ENCODE results near the gene COMTD1.

Gene COMTD1

DNA sequence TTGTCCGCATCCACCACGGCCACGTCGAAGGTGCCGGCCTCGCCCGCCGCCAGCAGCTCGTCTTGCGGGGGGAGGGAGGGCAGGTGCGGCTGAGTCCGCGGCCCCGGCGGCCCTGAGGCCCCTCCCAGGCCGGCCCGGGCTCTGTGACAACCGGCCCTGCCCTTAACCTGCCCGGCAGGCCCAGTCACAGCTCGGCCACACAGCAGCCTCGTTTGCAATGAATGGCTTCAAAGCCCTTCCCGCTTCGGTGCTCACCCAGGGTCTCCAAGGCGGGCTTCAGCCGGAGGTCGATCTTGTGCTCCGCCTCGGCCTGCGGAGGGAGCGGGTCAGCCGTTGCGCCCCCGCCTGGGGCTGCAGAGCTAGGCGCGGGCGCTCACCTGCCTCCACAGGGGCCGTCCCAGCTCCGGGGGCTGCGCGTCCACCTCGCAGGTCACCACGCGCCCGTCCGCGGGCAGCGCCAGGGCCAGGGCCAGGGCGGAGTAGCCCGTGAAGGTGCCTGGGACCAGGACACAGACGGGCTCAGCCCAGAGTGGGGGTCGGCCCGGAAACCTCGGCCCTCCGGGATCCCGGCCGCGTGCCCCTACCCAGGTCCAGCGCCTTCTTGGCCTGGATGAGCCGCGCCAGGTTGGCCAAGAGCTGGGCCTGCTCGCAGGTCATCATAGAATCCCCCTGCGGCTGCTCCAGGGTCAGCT, 928 bp downstream of the COMTD1 start:
- Histone ChIP-seq H3K36me3 (peaks cover 35% of the 10 kb centered on the region), H3K4me3 (ENCODE audit: low read depth, low read length) (peak overlapping the region; percentile 73), H3K27me3 (no peaks in the 10 kb centered on the region), H3K9me3 (no peaks in the 10 kb centered on the region), H3K4me1 (peaks cover 12% of the 10 kb centered on the region)
- TF ChIP-seq, protein P1, sequence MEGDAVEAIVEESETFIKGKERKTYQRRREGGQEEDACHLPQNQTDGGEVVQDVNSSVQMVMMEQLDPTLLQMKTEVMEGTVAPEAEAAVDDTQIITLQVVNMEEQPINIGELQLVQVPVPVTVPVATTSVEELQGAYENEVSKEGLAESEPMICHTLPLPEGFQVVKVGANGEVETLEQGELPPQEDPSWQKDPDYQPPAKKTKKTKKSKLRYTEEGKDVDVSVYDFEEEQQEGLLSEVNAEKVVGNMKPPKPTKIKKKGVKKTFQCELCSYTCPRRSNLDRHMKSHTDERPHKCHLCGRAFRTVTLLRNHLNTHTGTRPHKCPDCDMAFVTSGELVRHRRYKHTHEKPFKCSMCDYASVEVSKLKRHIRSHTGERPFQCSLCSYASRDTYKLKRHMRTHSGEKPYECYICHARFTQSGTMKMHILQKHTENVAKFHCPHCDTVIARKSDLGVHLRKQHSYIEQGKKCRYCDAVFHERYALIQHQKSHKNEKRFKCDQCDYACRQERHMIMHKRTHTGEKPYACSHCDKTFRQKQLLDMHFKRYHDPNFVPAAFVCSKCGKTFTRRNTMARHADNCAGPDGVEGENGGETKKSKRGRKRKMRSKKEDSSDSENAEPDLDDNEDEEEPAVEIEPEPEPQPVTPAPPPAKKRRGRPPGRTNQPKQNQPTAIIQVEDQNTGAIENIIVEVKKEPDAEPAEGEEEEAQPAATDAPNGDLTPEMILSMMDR (IDR thresholded peaks at IDR 0.05; ENCODE audit: low read depth, low read length): no peak
- no peak for DNase-seq

DNA sequence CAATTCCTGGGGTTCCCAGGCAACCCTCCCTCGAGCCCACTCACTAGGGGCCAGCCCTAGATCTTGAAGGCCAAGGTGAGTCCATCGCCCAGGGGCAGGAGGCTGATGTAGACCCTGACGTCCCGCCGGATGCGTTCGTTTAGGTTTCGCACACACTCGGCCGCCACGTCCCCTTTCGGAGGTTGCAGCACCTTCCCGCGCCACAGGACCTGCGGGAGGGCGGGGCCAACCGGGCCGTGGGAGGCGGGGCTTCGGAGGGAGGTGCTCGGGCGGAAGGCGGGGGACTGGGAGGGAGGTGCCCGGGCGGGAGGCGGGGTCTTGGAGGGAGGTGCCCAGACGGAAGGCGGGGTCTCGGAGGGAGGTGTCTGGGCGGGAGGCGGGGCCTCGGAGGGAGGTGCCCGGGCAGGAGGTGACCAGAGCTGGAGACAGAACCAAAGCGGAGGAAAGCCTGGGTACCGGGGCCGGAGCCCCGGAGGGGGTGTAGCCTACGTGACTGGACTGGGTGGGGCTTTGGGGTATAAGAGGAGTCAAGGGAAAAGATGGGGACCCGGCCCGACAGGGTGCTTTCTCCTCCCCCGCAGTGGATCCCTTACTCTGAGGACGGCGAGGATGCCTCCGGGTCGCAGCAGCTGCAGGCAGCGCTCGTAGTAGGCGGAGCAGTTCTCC, 1.6 kb downstream of the COMTD1 start:
- TF ChIP-seq, protein P1 (IDR thresholded peaks at IDR 0.05; ENCODE audit: low read depth, low read length): no peak; the same call in 1 of the 2 replicates
- Histone ChIP-seq H3K9me3 (no peaks in the 10 kb centered on the region), H3K36me3 (peaks cover 35% of the 10 kb centered on the region), H3K4me1 (peaks cover 12% of the 10 kb centered on the region), H3K4me3 (ENCODE audit: low read depth, low read length) (peak overlapping the region; percentile 73), H3K27me3 (no peaks in the 10 kb centered on the region)
- peak; percentile 91 for DNase-seq

DNA sequence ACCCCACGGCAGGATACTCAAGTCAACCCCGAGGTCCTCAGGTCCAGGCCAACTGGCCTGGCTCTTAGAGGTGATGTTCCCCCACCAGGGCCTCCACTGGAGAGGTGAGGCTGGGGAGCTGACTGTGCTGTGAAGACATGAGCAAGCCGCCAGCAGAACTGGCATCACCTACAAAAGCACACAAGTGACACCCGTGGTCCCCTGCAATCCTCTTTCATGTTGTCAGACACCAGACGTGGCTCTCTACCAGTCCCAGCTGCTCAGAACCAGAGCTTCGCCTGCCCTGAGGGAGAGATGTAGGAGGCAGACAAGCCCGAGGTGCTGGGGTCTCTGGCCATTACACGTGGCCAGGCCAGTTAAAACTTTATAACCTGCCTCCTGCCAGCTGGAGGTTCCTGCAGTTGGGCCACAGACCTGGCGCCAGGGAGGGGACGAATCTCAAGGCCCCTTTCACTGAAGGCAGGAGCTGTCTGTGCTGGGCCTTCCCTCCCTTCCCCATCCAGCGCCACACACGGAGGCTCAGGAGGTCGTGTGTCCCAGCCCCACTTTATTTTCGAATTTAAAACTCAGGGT, 2.2 kb downstream of the COMTD1 start:
- Histone ChIP-seq H3K4me1 (peaks cover 12% of the 10 kb centered on the region), H3K4me3 (ENCODE audit: low read depth, low read length) (peak overlapping the region; percentile 73), H3K27me3 (no peaks in the 10 kb centered on the region), H3K36me3 (peaks cover 37% of the 10 kb centered on the region), H3K9me3 (no peaks in the 10 kb centered on the region)
- peak; percentile 75 for DNase-seq
- TF ChIP-seq, protein P1 (IDR thresholded peaks at IDR 0.05; ENCODE audit: low read depth, low read length): no peak

DNA sequence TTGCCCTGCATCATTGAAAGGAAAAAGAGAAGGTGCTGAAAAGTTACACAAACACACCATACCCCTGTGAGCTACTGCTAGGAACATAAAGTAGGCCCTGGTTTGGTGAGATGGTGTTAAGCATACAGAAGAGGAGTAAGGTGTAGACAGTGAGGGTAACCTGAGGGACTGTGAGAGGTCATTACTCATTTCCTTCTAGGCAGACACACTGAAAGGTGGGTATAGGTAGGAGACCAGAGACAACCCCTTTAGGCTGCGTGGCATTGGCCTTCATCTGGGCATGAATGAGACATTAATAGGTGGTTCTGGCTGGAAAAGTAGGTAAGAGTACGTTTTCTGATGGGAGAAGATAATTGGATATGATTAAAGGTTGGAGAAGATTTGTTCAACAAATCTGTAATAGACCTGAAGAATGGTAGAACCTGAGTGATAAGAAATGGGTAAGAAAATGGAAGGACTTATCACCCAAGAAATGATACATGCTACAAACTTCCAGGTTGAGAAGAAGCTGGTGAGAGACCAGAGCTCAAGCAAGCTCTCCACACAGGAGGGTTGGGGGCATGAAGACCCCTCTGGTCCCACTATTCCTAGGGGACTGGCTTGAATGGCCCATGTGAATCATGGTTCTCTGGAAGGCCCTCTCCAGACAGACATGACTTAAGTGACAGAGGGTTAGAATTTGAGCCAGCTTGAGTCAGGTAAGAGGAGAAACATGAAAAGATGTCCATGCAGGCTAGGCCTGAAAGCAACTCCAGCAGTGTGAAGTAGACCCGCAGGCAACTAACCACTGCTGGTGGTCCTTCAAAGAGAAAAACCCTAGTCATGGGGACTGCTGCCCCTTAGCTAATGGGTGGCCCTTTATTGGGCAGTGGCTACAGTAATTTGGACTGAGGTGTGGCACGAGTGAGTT, 3.8 kb downstream of the COMTD1 start:
- H3K36me3 ChIP-seq: peaks cover 48% of the 10 kb centered on the region

DNA sequence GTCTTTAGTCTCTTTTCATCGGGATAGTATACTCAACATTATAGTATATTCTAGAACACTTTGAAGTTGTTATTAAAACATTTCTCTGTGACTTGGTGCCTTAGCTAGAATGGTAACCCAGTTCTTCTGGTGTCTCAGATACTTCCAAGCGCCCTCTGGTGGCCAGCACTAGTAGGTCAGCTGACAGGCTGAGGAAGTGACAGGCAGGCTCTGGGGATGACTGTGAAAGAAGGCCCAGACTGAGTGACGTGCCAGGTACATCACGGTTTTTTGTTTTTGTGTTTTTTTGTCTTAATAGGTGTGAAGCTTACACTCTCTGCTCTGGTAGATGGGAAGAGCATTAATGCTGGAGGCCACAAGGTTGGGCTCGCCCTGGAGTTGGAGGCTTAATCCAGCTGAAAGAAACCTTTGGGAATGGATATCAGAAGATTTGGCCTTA, 5.1 kb downstream of the COMTD1 start:
- TF ChIP-seq, protein P1 (IDR thresholded peaks at IDR 0.05; ENCODE audit: low read depth, low read length): peak; percentile 92
- no peaks in the 10 kb centered on the region for H3K9me3 ChIP-seq
- peak; percentile 88 for DNase-seq
- H3K4me1 ChIP-seq: peaks cover 12% of the 10 kb centered on the region
- no peak overlapping the region for H3K4me3 ChIP-seq (ENCODE audit: low read depth, low read length)
- H3K36me3 ChIP-seq: peaks cover 59% of the 10 kb centered on the region
- no peaks in the 10 kb centered on the region for H3K27me3 ChIP-seq

More for the DNA sequence above, 3.8 kb downstream of the COMTD1 start:
- Histone ChIP-seq H3K9me3 (no peaks in the 10 kb centered on the region), H3K4me1 (peaks cover 12% of the 10 kb centered on the region), H3K27me3 (no peaks in the 10 kb centered on the region), H3K4me3 (ENCODE audit: low read depth, low read length) (no peak overlapping the region)
- DNase-seq: no peak
- TF ChIP-seq, protein P1 (IDR thresholded peaks at IDR 0.05; ENCODE audit: low read depth, low read length): no peak

Measured in BE2C (cell line).